ENCODE results near the gene SCP2D1. TPM values are rescaled to one million over a fixed set of nuclear protein-coding genes. Genes with fewer than 3 reads are reported as not detected.

SCP2D1 gene
- total and polyA plus RNA-seq, 2 of the 8 experiments (the other 6 are each of a cell fraction or from before 2014, with no cell fraction given) = not detected

GRCh38 chr20:18849131-18849530 is 35.5 kb downstream of the SCP2D1 start (continued):
- no peak for TF ChIP-seq MAX (IDR thresholded peaks at IDR 0.05)

- no peak for FAIRE-seq
- Histone ChIP-seq H3K27ac (ENCODE audit: low read depth, low read length) (no peak overlapping the region), H2BK5ac (ENCODE audit: low read depth, low read length) (no peak overlapping the region), H2BK20ac (ENCODE audit: low read length) (no peak overlapping the region), H3K4me2 (ENCODE audit: insufficient read depth in 1 of 2, low read depth in 2 of 2, low read length in 2 of 2) (no peak overlapping the region), H3K23ac (ENCODE audit: insufficient read length) (no peak overlapping the region), H3K14ac (ENCODE audit: insufficient read length) (no peak overlapping the region), H3K27me3 (replicated peaks in 1 of 4; ENCODE audit: control insufficient read depth in 3 of 4, extremely low read depth in 1 of 4, insufficient read depth in 3 of 4, low read length in 3 of 4) (peaks cover 13 to 39% (median 29%) of the 10 kb centered on the region in 4 experiments), H3K23me2 (ENCODE audit: low read depth, low read length) (no peaks in the 10 kb centered on the region), H3K18ac (ENCODE audit: extremely low read depth, low read length) (no peak overlapping the region), H4K5ac (ENCODE audit: insufficient read length, low read depth, low read length) (no peak overlapping the region), H3K36me3 (ENCODE audit: control insufficient read depth in 2 of 4, insufficient read depth in 4 of 4, low read length in 3 of 4) (no peaks in the 10 kb centered on the region), H2BK15ac (ENCODE audit: low read length) (no peak overlapping the region), H3K79me2 (ENCODE audit: control insufficient read depth in 1 of 2, insufficient read depth in 2 of 2, low read length in 2 of 2) (no peaks in the 10 kb centered on the region), H4K91ac (replicated peaks; ENCODE audit: insufficient read length, low read length) (no peak overlapping the region), H3K4me1 (replicated peaks in 1 of 4; ENCODE audit: control insufficient read depth in 3 of 4, insufficient read depth in 4 of 4, low read length in 3 of 4) (peaks cover 0 to 2% (median 0%) of the 10 kb centered on the region in 4 experiments; a peak in 2 of 7 replicates), H2AK5ac (ENCODE audit: low read depth, low read length) (no peak overlapping the region), H3K4ac (replicated peaks; ENCODE audit: insufficient read length, low read depth, low read length) (no peak overlapping the region), H4K20me1 (replicated peaks in 1 of 2; ENCODE audit: control insufficient read depth in 1 of 2, insufficient read depth in 2 of 2, low read length in 2 of 2) (peaks cover 0 to 2% of the 10 kb centered on the region in 2 experiments), H2BK120ac (replicated peaks; ENCODE audit: low read depth, low read length) (no peak overlapping the region), H2BK12ac (ENCODE audit: low read depth, low read length) (no peak overlapping the region), H2AFZ (ENCODE audit: low read length) (no peak overlapping the region), H4K8ac (ENCODE audit: extremely low read depth, insufficient read depth, low read length) (no peak overlapping the region), H3K4me3 (ENCODE audit: extremely low read depth in 1 of 4, insufficient read depth in 2 of 4, low read depth in 3 of 4, low read length in 4 of 4) (no peak overlapping the region), H3K9me3 (ENCODE audit: insufficient read depth in 2 of 2, low read depth in 1 of 2, low read length in 1 of 2) (no peaks in the 10 kb centered on the region; a peak in 1 of 4 replicates), H3K79me1 (ENCODE audit: low read depth, low read length) (no peaks in the 10 kb centered on the region), H3K9ac (replicated peaks in 1 of 4; ENCODE audit: extremely low read depth in 1 of 4, low read depth in 3 of 4, low read length in 3 of 4) (no peak overlapping the region), H3K56ac (replicated peaks; ENCODE audit: insufficient read length, low read depth, low read length) (no peak overlapping the region)
- CTCF ChIA-PET (ENCODE audit: partially characterized antibody) = no interaction called here
- TF ChIP-seq FOSL1 (IDR thresholded peaks at IDR 0.05; ENCODE audit: insufficient read depth, low read depth, low read length) = no peak
- no peak for DNase-seq (ENCODE audit: low read depth in 1 of 2, low spot score in 2 of 2)
- POLR2A ChIA-PET (ENCODE audit: partially characterized antibody) = no interaction called here
Observed at GRCh38 chr20:18851629-18852028, 38.0 kb downstream of the SCP2D1 start.
